DMS 273 (cell line): Measurements from ENCODE around the gene GALNT16.
"Not testable (repeated sequence)": the region's sequence is repeated elsewhere in the genome, so short reads cannot be mapped to it uniquely, and the experiment has no call there.

ENCODE experiments used
- DNase-seq: peaks from one replicate; lab custom pipeline; 2025; ENCODE audit not compliant: unreplicated experiment; lab: John Stamatoyannopoulos, UW

Gene GALNT16

GRCh38 chr14:69259168-69259526 is 811 bp upstream of the GALNT16 start:
- DNase-seq = peak; percentile 38

- DNase-seq = peak; percentile 79
These were observed 367 bp downstream of the GALNT16 start for GRCh38 chr14:69260190-69260860.

DNA sequence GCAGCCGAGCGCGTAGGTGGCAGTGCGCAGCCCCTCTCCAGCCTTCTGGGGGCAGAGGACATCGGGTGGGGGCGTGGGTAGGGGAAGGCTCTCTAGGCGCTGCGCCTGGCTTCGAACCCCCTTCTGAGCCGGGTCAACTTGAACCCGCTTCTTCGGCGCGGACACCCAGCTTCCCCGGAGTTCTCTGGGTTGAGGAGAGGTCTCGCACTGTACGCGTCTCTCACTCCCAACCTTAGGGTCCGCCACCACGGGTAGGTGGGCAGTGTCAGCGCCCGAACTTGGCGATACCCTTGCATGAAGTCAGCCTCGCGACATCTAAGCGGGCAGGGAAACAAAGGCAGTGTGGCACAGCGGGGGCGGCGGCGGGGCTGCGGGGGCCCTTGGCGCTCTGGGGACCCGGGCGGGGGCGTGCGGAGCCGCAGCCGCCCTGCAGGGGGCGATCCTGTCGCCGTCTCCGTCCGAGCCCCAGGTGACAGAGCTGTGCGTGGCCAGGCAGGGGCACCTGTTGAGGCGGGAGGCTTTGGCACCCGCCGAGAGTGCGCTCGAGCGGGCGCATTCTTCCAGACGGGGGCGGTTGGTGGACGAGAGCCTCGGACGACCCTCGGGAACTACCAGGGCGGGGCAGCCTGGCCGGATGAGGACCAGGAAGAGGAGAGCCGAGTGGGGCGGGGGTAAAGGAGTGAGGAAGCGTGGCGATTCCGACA is 1.1 kb downstream of the GALNT16 start:
- peak; percentile 65 for DNase-seq

DNA sequence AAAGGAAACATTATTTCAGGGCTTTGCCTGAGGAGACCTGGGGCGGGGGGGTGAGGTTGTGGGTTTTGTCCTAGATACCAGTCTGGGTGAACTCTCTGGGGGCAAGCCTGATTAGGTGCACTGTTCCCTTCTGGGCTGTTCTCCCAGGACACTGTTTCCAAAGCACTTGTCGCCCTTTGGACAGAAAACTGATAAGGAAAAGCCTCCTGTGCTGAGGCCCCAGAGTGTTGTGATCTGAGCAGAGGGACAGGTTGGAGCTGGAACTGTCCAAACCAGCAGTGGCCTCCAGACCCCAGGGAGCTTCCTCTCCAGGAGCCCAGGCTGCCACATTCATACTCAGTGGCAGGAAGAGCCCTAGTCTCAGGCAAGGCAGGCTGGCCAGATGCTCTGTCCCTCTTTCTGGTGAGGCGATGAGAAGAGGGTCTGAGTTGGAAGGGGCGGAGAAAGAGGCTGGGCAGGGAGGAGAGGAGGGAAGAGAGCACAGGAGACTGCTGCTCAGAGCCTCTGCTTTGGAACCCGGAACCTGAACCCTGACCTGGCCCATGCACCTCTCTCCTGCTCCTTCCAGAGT is 1.9 kb downstream of the GALNT16 start:
- DNase-seq = peak; percentile 47

DNA sequence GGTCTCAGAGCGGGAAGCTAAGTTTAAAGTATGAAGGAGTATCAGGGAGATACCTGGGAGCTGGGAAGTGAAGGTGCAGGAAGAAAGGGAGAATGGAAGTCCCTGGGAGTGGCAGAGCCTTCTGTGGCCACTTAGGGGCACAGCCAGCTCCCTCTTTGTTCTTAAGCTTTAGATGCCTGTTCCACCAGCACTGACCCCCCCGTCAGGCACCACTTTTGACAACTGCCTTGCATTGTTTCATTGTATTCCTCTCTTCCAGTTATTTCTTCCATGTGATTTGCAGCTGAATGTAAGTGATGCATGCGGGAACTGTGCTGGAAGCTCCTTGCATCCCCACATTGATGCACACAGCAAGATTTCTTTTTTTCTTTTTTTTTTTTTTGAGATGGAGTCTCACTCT is 2.6 kb downstream of the GALNT16 start:
- DNase-seq = no peak

DNA sequence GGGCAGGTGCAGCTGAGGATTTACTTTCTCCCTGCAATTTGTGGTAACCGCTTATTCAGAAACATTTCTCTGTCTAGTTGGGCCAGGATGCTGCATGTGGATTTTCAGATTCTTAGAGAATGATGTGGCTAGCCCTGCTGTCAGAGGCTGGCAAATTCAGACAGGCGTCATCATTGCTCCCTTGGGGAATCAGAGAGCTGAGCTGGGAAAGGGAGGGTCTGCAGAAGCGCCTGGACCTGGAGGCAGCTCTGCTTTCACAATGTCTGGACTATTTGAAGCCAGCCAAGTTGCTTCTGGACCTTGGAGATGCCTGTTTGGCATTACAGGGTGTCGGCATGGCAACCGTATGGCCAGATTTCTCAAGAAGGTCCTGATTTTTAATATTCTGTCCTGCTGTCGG is 3.4 kb downstream of the GALNT16 start:
- peak; percentile 84 for DNase-seq

DNA sequence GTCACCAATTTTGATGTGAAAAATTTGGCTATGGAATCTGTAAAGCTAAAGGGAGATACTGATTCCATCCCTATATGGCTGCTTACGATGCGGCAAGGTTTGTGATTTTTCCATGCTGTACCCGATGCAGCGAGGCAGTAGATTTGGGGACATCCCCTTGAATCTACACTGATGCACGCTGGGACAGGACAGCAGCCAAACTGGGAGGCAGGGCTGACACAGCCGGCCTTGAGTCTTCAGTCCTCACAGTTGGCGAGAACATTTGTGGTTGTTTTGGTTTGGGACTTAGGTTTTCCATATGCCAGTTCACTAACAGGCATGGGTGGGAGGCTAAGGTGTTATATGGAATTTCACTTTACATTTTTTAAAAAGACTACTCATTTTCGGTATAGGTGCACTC is 3.8 kb downstream of the GALNT16 start:
- DNase-seq = peak; percentile 39

DNA sequence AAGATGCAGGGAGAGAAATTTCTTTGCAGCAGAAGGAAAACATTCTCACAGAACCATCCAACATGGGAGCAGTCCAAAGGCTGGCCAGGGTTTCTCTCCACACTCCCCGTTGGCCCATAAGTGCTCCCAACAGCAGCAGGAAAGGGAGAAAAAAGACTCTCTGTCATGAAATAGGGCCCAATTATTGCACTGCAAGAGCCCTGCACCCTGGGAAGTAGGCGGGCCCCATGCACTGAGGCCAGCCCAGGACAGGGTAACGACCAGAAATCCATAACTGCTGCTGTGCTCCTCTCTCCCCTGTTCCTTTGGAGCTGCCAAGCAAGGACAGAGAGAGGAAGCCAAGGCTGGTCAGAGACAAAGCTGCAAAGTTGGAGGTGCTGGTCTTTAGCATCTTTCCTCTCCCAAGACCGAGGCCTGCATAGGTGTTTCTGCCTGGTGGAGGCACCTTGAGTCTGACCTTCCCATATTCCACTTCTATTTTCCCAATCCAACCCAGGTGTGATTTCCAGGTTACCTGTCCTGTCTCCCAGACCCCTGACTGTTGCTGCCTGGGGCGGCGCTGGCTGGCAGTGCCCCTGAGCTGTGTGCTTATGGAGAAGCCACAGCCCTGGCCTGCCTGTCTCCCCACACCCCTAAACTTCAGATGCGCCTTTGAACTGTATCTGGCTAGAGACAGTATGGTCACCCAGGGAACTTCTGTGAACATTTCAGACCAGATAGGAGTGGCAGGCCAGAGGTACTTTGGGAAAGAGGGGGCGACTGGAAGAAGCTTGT is 6.8 kb downstream of the GALNT16 start:
- DNase-seq = no peak

DNA sequence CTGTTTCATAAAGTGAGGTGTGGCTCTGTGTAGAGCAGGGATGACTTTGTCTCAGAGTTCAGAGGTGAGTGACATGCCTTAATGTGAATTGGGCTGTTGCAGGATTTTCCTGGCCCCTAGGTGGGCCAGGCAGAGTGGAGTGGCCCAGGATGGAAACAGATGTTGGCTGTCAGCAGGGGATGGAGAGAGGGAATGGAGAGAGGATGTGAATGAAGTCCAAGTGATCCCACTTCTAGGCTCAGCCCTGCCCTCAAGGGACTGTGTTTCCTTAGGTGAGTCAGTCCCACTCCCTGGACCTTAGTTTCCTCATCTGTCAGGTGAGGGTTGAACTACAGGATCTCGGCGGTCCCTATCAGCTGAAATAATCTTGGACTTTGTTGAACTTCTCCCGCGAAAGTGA is 7.5 kb downstream of the GALNT16 start:
- no peak for DNase-seq

DNA sequence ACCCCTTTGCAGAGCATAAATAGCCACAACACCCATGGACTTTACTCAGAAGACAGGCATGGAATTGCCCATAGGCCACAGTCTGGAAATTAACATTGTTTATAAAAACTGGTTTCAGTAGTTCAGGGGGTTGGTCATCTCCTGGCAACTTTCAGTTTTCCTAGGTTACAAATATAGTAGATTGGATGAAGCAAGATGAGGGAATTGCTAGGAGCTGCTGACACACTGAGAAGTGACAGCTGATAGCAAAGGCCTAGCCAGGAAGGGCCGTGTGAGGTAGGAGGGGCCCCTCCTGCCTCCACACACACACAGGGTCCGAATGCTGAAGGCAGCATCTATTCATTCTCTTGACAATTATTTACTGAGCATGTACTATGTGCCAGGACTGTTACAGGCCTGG is 8.3 kb downstream of the GALNT16 start:
- DNase-seq = no peak

- no peak for DNase-seq
These were observed 8.8 kb downstream of the GALNT16 start for GRCh38 chr14:69268763-69269162.

GRCh38 chr14:69269381-69269780 is 9.4 kb downstream of the GALNT16 start:
- DNase-seq = no peak

DNA sequence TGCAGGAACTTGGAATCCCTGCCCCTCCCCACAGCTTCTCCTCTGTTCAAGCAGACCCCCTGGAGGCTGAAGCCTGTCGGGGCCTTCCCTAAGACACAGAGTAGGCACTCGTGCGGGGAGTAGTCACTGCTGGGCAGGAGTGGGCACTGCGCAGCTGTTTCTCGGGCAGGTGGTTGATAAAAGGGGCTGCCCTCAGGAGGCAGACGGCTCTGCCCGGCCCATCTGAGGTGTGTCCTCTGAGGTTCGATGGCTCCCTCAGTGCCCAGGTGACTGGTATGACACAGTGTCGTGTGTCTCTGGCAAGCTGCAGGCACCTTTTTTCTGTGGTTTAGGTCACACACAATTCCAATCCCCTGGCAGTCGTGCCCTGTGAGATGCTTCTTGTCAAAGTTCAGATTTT is 10.1 kb downstream of the GALNT16 start:
- no peak for DNase-seq

GRCh38 chr14:69270795-69271708 is 11.1 kb downstream of the GALNT16 start:
- peak; percentile 26 for DNase-seq

DNA sequence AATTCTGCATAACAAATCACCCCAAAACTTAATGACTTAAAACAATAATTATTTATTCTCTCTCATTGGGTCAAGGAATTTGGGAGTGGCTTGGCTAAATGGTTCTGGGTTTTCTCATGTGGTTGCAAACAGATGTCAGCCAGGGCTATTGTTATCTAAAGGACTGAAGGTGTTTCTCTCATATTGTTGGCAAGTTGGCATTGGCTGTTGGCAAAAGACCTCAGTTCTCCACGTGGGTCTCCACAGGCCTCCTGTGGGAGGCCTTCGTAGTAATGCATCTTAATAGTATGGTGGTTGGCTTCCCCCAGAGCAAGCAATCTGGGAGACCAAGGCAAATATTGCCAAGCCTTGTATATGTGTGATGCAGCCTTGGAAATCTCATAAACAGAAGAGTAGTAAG is 14.4 kb downstream of the GALNT16 start:
- DNase-seq = no peak

DNA sequence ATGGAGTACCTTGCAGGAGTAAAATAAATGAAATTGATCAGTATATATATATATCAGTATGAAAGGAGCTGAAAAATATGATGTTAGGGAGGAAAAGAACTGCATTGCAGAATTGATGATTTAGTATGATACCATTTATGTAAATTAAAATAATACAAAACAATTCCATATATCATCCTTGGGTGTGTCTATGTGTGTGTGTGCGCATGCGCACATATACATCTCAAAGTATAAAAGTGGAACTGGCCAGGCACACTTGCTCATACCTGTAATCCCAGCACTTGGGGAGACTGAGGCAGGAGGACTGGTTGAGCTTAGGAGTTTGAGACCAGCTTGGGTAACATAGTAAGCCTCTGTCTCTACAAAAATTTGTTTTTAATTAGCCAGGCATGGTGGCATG is 15.4 kb downstream of the GALNT16 start:
- DNase-seq = no peak

DNA sequence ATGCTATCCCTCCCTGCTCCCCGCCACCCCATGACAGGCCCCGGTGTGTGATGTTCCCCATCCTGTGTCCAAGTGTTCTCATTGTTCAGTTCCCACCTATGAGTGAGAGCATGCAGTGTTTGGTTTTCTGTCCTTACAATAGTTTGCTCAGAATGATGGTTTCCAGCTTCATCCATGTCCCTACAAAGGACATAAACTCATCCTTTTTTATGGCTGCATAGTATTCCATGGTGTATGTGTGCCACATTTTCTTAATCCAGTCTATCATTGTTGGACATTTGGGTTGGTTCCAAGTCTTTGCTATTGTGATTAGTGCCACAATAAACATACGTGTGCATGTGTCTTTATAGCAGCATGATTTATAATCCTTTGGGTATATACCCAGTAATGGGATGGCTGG is 17.4 kb downstream of the GALNT16 start:
- DNase-seq = not testable (repeated sequence)

GRCh38 chr14:69280746-69281291 is 20.9 kb downstream of the GALNT16 start:
- no peak for DNase-seq

DNA sequence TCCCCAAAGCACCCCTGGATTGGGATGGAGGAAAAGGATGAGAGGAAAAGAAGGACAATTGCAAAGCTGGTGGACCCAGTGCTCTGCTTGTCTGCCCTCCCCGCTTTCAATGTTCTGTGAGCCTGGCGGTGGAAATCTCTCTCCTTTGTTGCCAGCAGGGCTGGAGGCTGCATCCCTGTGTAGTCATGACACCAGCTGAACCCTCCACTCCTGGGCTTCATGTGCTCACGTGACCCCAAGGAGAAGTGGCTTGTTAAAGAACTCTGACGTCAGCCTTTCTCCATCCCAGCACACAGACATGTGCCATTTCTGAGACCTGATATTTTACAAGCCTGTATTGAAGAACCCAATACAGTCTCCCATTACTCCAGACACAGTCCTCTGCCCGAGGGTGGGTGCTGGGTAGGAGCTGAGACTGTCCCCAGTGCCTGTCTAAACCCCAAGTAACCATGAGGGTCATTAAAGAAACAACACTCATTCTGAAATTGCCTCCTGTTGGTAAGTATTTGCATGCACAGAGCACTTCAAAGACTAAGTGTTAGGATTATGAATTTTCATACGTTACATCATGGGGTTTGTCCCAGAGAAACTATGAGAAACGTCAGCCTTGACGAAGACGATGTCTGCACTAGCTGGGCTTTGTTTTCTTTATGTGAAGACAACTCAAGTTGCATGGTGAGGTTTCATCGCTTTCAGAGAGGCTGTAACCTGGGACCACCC is 21.7 kb downstream of the GALNT16 start:
- DNase-seq = peak; percentile 37

- DNase-seq = no peak
These were observed 22.5 kb downstream of the GALNT16 start for GRCh38 chr14:69282448-69282847.
